Muscle of arm (tissue), 12 donors: Measurements from ENCODE around the gene CTTNBP2. TPM values are rescaled to one million over a fixed set of nuclear protein-coding genes. Genes with fewer than 3 reads are reported as not detected.
"Not testable (repeated sequence)": the region's sequence is repeated elsewhere in the genome, so short reads cannot be mapped to it uniquely, and the experiment has no call there.

Experiments
- DNase-seq: peaks from one replicate; pipeline ENCODE4 v3.0.0-alpha.2; 2013
- polyA plus RNA-seq, 12 donors: library from polyadenylated mRNA; unstranded; fragments of 120-200 nt; gene quantifications; one replicate each; pipeline ENCODE4 v1.2.1, GENCODE V29; 2013; ENCODE audit not compliant: insufficient read length in 12 of 12

CTTNBP2 gene
- polyA plus RNA-seq, 12 donors = 1.1 to 5.5 (median 2.4) TPM; not detected in 2

DNA sequence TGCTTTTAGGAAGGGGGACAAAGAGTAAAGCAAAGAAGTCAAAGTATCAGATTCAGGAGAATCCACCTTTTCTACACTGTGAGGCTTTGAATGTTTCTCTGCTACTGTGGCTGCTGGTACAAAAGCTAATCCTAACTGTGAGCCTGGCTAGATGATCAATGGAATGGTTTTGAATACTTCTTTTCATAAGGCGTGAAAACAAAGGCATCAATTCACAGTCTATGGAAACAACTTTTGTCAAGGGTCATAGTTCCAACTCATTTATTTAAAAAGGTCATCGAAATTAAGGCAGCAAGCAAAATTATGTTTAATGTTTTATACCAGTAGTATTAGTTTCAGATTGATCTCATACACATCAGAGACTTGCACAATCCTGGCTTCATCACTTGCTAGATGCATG lies 118.1 kb downstream of the CTTNBP2 start:
- DNase-seq = no peak

DNA sequence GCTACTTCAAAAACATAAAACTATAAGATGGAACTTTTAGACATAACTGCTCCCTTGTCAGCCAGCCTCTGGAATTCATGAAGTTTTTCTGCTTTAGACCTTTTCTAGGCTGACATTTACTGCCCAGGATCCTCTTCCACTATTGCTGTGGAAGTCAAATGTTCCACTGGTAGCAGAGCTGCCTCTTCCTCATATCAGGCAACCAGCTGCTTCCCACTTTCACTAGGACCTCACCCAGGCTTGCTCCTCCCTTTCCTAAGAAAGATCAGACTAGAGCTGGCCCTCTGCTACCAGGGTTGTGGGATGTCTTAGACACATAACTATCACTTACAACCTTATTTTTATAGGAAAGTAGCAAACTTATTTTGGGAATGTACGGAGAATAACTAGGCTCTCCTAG lies 121.5 kb downstream of the CTTNBP2 start:
- DNase-seq = no peak

DNA sequence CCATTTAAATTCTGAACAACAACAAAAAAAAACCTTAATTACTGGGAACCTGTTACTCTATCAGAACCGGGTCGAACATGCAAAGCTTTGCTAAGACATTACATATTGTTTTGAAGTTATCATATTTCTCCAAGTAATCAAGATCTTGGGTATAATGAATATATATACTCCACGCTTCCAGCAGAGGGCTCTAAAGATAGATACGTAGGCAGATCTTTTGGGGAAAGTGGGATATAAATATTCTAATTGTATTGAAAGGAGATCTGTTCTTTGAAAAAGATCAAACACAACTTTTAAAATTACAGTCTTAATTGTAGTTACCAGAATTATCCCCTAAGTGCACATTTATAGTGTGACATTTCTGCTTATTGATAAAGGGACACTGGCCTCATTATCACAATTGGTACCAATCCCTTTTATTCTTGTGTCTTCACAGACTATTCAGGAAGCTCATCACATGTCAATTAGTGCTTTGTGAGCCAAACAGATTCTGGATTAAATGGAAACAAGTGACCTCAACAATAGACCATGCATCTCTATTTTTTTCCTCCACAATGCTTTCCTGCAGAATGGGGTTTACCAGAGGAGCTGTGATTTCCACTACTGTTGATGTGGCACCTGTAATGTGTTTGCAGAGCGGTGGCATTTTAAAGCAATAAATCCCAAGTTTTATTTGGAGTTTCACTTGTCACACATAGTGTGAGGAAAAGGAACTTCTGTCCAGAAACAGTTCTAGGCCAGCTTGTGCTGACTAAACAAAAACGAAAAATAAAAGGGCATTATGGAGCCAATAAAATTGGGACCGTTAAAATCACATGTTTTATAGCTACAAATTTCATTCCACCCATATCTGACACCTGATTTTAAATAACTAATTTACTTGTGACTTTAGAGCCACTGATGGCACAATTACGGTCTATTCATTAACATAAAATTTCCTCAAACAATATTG lies 122.4 kb downstream of the CTTNBP2 start:
- DNase-seq = no peak

DNA sequence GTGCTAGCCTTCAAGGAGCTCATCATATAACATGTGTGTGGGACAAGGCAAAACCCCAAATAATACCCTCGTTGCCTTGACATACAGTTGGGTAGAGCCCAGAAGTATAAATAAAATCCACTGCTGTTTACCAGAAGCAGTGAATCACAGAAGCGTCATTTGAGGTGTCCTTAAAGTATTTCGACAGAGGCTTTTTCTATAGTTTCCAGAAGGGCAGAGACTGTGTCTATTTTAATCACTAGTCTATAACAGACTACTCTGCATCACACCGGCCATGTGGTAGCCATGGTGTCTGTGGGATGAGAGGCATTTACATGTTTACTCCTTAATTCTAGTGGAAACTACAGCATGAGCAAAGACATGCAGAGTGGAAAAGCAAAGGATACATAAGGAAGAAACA lies 131.3 kb downstream of the CTTNBP2 start:
- no peak for DNase-seq

DNA sequence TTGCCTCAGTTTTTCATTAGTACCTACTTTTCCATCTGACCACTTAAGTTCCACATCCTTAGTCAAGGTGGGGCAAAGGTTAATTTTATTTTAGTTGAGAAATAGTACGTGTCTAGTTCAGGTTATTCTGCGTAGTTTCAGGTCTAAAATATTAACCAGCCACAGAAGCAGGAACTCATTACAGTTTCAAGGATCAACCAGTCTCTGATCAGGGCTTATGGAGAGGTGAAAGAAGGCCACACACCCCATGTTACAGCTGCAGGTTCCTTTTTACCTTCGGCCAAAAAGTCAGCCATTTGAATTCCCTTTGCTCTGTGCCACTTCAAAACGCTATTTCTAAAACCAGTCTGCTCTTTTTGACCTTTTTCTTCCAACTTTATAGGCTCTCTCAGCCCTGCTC lies 134.2 kb downstream of the CTTNBP2 start:
- DNase-seq = no peak

DNA sequence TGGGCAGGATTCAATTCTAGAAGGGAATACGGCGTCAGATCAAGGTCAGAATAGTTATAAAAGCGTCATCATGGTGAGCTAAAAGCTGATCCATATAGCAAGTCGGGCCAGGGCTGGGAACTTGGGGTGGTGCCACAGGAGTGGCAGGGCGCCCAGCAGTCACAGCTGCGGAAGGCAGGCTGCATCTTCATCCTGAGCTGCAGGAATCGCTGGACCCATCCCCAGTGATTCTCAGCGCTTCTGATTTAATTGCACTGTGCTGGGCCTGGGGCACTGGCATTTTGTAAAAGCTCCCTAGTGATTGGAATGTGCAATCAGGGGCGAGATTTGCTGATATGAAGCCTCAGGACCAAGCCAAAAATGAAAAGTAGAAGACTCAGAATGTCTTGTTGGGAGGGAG lies 135.3 kb downstream of the CTTNBP2 start:
- DNase-seq = no peak

DNA sequence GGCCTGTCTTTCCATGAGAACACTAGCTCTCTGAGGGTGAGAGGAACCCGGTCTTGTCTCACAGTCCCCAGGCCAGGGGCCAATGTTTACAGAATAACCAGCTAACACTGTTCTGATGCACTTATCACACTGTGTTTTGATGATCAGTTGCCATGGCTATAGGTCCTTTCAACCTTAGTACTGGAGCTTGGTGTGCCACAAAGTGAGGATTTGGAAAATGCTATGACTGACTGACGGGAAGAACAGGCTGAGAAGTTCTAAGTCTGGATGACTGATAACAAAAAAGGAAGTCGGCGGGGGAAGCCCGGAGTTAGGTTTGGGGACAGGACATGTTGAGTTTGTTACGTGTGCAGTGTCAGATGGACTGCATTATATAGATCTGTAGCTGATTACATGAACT lies 141.8 kb downstream of the CTTNBP2 start:
- DNase-seq = no peak

DNA sequence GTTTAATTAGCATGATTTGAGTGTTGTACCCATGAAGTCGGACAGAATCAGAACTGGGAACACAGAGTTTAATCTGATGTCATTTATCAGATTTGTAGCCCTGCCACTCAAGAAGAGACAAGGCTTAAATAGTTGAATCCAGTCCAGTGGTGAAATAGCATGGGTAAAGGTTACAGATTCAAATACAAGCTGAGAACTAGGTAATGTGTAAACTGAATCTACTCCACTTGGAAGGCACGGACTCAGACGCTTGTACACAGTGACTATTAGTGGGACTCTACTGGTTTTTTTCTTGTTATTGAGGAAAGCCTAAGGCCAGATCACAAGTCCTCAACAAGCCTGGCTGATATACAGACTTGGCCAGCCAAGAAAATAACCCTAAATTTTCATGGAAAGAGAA lies 142.9 kb downstream of the CTTNBP2 start:
- DNase-seq = no peak

DNA sequence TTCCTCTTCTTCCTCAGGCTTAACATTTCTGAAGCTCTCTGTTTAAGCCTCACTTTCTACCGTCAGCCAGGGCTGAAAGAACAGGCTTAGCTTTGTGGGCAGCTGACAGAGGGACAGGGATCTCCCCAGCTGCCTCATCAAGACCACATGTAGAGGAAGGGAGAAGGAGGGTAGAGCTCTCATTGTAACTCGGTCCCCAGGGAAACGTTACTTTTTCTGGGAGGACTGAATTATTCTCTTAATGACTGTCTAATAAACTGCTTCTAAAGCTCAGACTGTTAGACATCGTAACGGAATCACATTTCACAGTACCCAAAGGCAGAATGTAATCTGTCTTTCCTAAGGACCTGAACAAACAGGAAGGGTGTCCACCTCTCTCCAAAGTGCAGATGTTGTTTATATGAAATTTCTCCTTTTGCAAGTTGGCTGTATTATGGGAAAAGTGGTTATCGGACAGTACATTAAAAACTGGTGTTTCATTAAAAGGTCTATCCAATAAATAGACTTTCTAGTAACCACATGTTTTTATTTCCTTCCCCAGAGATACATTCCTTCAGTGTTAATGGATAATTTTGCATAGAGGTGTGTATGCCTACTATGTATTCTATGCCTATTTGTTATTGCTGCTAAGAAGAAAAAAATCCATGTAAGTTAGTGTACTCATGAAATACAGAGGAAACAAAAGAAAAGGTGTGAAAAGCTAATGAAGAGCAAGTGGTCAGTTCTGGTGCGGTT lies 144.2 kb downstream of the CTTNBP2 start:
- DNase-seq = no peak

DNA sequence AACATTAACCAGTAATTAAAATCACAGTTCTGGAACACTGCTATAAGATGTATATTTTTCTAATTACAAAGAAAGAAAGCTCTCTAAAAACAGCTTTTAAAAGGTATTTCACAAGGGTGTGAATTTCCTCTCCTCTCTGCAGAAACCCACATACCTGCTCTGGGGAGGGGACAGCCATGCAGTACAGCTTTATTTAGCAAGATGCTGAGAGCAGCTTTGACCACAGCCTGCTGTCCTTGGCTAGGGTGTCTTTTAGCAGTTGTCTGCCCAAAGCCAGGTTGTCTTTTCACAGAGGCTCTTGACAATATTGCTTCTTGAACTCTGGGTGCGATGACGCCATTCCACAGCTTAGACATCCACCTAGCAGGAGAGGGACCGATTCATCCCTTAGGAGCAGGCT lies 148.3 kb downstream of the CTTNBP2 start:
- no peak for DNase-seq

DNA sequence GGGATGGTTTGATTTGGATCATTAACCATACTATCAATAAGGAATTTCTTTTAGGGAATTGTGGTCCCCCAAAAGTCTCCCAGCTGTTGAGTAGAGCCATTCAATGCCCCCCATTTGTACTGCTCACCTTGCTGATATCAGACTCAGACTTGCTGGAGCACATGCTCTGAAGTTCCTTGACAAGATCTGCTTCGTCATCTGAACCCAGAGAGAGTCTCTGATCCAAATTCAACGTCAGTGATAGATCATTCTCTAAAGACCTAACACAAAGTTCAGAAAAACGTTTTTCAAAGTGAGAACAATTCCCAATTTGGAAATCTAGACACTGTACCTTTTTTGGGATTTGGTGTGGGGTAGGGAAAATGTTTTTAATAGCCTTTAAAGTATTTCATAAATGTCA lies 153.9 kb downstream of the CTTNBP2 start:
- no peak for DNase-seq

DNA sequence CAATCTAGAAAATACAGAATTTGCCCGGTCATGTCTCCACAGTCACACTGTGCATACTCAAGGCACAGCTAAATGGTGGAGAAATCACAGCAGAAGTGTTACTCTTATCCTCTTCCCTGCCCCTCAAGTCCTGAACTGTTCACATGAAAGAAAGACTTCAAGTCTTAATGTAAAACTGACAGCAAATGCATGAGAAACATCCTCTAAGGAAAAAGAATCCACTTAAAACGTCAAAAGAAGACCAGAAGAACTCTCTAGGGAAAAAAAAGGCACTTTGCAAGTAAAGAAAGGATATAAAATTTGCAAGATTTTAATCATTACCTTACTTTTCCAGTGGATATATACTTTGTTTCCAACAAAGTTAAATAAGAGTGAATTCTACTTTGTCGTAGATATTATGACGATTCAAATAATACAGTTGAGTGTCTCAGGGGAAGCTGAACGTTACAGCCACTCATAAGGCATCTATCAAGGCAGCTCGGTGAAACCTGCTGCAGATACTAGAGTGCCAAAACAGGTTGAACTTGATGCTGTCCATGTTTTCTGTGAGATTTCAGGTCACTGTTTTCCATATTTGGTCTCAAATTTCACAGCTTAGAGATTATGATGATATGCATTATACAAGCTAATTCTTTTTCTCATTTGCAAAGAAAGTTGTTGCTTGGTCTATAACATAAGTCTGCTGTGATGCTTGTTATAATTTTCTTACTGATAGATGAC lies 155.0 kb downstream of the CTTNBP2 start:
- no peak for DNase-seq

DNA sequence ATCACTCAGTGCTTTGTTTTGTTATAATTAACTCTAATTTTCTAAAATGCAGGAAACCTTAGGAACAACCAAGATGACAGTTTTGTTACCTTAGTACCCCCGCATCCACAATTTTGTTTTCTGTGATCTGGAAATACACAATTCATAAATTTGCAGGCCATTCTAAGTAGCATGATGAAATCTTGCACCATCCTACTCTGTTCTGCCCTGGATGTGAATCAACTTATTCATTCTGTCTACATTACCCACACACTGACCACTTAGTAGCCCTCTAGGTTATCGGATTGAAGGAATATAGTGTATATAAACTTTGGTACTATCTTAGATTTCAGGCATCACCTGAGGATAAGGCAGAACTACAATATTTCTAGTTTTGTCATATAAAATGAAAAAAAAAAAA lies 155.9 kb downstream of the CTTNBP2 start:
- DNase-seq = no peak

DNA sequence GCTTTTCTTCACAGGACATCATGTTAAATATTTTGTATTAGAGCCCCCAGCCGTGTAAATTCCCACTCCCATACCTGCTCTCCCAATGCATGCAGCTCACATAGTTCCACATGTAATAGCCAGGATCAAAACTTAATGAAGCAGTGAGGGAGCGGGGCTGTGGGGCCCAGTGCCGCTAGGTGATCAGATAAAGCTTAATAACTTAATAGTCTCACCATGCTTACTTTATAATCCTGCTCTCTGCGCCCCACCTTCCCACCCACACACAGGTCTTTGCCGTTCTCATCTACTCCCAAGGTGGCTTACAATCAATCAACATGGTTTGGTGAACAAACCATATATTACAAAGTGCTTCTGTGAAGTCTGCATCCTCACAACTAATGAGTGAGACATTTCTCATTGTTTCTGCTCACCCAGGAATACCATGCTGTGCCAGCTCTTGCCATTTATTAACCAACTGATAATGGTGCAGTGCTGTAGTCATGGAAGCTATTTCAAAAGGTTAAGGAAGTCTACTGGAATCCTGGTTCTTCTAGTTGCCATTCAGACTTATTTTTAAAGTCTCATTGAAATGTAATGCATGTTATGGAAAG lies 156.4 kb downstream of the CTTNBP2 start:
- DNase-seq = no peak

DNA sequence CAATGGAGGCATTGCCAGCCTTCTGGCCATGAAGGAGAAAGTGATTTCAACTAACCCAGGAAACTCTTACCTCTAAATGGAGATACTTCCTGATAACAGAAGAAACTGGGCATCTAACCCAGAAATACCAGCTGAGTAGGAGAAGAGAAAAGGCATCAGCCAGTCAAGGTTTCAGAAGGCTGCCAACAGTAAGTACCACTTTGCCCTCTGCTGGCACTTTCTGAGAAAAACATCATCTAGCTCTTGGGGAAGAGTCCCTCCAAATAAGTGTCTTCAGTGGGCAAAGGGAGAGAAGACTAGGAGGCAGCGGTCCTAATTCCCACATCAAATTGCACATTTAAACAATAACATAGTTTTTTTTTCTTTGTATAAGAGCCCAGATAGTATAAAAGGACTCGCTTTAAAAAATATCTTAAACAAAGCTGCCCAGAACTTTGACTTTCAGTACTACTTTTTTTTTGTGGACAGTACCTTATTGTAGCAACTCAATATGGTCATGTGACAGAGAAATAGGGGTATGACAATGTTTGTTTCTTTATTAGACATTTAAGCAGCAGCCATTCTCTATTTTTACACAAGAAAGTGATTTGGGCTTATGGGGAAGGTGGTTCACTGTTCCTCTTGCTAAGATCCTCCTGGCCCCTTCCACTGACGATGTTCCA lies 157.3 kb downstream of the CTTNBP2 start:
- no peak for DNase-seq

DNA sequence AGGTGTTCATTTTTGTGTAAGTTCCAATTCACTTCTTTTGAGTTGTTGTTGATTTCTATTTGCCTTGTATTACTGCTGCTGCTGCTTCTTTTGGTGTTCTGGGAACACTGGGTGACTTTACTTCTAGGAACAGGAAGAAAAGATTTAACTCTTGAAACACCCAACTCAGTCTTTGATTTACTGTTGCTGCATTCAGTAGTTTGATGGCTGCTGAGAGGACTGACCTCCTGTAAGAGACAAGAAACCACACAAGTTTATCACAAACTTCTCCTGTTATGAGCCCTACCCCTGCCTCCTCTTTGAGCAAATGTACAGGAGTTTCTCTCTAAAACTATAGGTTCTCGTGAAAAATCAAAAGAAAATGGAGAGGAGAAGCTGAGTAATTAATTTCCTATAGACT lies 161.7 kb downstream of the CTTNBP2 start:
- DNase-seq = no peak

DNA sequence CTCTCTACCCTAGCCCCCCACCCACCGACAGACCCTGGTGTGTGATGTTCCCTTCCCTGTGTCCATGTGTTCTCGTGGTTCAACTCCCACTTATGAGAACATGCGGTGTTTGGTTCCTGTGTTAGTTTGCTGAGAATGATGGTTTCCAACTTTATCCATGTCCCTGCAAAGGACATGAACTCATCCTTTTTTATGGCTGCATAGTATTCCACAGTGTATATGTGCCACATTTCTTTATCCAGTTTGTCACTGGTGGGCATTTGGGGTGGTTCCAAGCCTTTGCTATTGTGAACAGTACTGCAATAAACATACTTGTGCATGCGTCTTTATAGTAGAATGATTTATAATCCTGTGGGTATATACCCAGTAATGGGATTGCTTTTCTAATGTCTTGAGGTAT lies 165.1 kb downstream of the CTTNBP2 start:
- DNase-seq = not testable (repeated sequence)

DNA sequence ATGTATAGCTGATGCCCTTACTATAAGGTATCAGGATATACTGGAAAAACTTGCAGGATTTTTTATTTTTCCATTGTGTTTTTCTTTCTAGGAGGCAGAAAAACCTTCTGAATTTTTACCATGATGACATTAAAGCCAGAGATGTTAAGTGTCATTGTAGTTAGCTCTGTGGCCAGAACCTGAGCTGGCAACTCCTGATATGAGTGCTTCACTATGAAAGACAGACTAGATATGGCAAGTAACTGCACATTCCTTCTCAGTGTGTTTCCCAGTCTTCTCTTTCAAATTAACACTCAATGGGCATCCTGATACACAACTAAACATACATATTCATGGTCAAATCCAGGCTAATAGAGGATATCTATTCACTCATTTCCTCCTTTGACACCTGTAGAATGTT lies 166.2 kb downstream of the CTTNBP2 start:
- no peak for DNase-seq

DNA sequence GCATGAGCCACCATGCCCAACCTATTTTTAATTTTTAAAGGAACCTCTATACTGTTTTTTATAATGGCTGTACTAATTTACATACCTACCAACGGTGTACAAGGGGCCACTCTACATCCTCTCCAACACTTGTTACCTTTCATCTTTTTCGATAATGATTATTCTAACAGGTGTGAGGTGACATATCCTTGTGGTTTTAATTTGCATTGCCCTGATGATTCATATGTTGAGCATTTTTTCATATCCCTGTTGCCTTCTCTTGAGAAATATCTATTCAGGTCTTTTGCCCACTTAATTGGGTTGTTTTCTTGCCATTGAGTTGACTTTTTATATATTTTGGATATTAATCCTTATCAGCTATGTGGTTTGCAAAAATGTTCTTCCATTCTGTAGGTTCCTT lies 167.0 kb downstream of the CTTNBP2 start:
- DNase-seq = no peak

DNA sequence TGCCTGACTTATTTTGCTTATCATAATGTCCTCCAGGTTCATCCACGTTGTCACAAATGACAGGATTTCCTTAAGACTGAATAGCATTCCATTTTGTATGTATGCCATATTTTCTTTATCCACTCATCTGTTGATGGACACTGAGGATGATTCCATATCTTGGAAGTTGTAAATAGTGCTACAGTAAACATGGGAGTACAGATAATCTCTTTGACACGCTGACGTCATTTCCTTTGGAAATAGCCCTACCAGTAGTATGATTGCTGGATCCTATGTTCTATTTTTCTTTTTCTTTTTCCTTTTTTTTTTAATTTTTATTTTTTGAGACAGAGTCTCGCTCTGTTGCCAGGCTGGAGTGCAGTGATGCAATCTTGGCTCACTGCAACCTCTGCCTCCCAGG lies 167.6 kb downstream of the CTTNBP2 start:
- DNase-seq = no peak

DNA sequence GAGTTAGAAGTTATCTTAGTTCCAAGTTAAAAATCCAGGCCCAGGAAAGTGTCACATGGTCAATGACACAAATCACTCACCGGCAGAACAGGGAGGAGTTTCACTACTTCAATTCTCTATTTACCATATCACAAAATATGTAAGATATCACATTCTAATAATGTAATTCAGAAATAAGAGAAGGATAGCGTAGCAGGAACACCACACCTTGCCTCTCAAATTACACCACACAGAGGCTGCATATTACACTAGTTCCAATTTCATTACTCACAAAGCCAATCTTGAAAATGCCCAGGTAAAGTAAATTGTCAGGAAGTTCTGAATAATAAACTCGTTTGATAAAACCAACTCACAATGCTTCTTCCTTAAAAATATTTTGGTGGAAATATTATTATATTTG lies 169.2 kb downstream of the CTTNBP2 start:
- no peak for DNase-seq

DNA sequence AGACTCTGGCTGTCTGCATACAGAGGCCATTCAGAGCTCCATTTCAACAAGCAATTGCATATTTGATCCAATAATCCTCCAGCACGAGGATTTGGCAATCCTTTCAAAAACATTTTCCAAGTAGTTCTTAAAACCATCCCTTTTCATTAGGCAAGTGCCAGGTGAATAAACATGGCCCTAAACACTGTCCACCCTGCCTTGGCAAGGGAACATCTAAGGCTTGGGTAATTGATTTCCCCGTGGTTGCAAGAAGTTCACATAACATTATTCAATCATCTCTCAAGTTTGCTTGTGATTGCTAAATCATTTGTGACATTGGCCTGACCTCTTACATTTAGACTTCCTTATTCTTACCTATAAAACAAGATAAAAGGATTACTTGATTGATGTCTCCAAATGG lies 175.2 kb downstream of the CTTNBP2 start:
- no peak for DNase-seq
